Mesenchymal stem cell (in vitro differentiated cells and primary cell): ENCODE results near the gene MBTPS1.
A peak's percentile ranks its signal among the peaks of the same experiment; 100 is the strongest.

Experiments
- DNase-seq: peaks from one replicate; pipeline ENCODE4 v3.0.0-alpha.2; 2013
- H2AFZ ChIP-seq: one replicate; pipeline ENCODE4 v1.6.1; 2013; ENCODE audit warnings: low read depth, mild to moderate bottlenecking, control low read depth, inconsistent platforms, low read length, moderate library complexity
- H2AK5ac ChIP-seq: 2 replicates; pipeline ENCODE4 v1.6.1; 2013; ENCODE audit warnings: low read length, moderate library complexity, mild to moderate bottlenecking, inconsistent platforms; ENCODE audit not compliant: severe bottlenecking
- H2BK120ac ChIP-seq: one replicate; pipeline ENCODE4 v1.6.1; 2013; ENCODE audit warnings: low read depth, mild to moderate bottlenecking, inconsistent platforms, low read length, moderate library complexity
- H2BK12ac ChIP-seq, 2 experiments: one replicate each; pipeline ENCODE4 v1.6.1; 2013; ENCODE audit warnings: inconsistent platforms in 2 of 2, low read length in 2 of 2, mild to moderate bottlenecking in 2 of 2, moderate library complexity in 2 of 2, control low read depth in 1 of 2
- H2BK15ac ChIP-seq: one replicate; pipeline ENCODE4 v1.6.1; 2013; ENCODE audit warnings: mild to moderate bottlenecking, low read depth, inconsistent platforms; ENCODE audit not compliant: poor library complexity, severe bottlenecking
- H2BK5ac ChIP-seq: 2 replicates; pipeline ENCODE4 v1.6.1; 2013; ENCODE audit warnings: low read depth, mild to moderate bottlenecking, low read length, control low read depth, inconsistent platforms; ENCODE audit not compliant: poor library complexity, severe bottlenecking
- H3K14ac ChIP-seq, 2 experiments: one replicate each; pipeline ENCODE4 v1.6.1; 2013; ENCODE audit warnings: inconsistent platforms in 2 of 2, low read length in 2 of 2, control low read depth in 1 of 2, mild to moderate bottlenecking in 1 of 2, moderate library complexity in 1 of 2
- H3K18ac ChIP-seq, 2 experiments: one replicate each; pipeline ENCODE4 v1.6.1; 2013; ENCODE audit warnings: inconsistent platforms in 2 of 2, low read length in 2 of 2, control low read depth in 1 of 2, low read depth in 1 of 2, mild to moderate bottlenecking in 1 of 2
- H3K23ac ChIP-seq, 2 experiments: one replicate each; pipeline ENCODE4 v1.6.1; 2013; ENCODE audit warnings: inconsistent platforms in 2 of 2, low read length in 2 of 2, mild to moderate bottlenecking in 2 of 2, moderate library complexity in 2 of 2, control low read depth in 1 of 2
- H3K27ac ChIP-seq: 2 replicates; pipeline ENCODE4 v1.5.1; 2013; ENCODE audit warnings: mild to moderate bottlenecking, moderate library complexity, low read length, control low read depth, inconsistent platforms; ENCODE audit not compliant: poor library complexity, severe bottlenecking
- H3K27me3 ChIP-seq, 2 experiments: 2 replicates each; pipeline versions ENCODE4 v1.6.1 to v1.7.0; 2013; ENCODE audit warnings: low read length in 2 of 2, mild to moderate bottlenecking in 2 of 2, moderate library complexity in 2 of 2, control low read depth in 1 of 2, inconsistent platforms in 1 of 2; ENCODE audit not compliant: control insufficient read depth in 1 of 2, insufficient read depth in 1 of 2
- H3K36me3 ChIP-seq, 2 experiments: 2 replicates each; pipeline versions ENCODE4 v1.6.1 to v1.7.0; 2013; ENCODE audit warnings: low read length in 2 of 2, control low read depth in 1 of 2, inconsistent platforms in 1 of 2, low read depth in 1 of 2, mild to moderate bottlenecking in 1 of 2; ENCODE audit not compliant: insufficient read depth in 2 of 2, control insufficient read depth in 1 of 2
- H3K4ac ChIP-seq, 2 experiments: one replicate each; pipeline ENCODE4 v1.6.1; 2013; ENCODE audit warnings: inconsistent platforms in 2 of 2, low read length in 2 of 2, mild to moderate bottlenecking in 2 of 2, moderate library complexity in 2 of 2, control low read depth in 1 of 2, low read depth in 1 of 2
- H3K4me1 ChIP-seq: 2 replicates; pipeline ENCODE4 v1.6.1; 2013; ENCODE audit warnings: low read depth, low read length, control low read depth; ENCODE audit not compliant: control insufficient read depth, insufficient read depth
- H3K4me2 ChIP-seq: 2 replicates; pipeline ENCODE4 v1.6.1; 2013; ENCODE audit warnings: low read length, mild to moderate bottlenecking, inconsistent platforms; ENCODE audit not compliant: poor library complexity, severe bottlenecking
- H3K4me3 ChIP-seq, 2 experiments: 2 replicates each; pipeline versions ENCODE4 v1.5.1 to v1.7.0; 2013; ENCODE audit warnings: low read length in 2 of 2, mild to moderate bottlenecking in 2 of 2, control low read depth in 1 of 2, low read depth in 1 of 2; ENCODE audit not compliant: insufficient read depth in 1 of 2
- H3K79me1 ChIP-seq: replicated peaks from 2 replicates; pipeline ENCODE4 v1.6.1; 2013; ENCODE audit warnings: mild to moderate bottlenecking, control low read depth, low read length, inconsistent platforms; ENCODE audit not compliant: poor library complexity, severe bottlenecking
- H3K9ac ChIP-seq: 2 replicates; pipeline ENCODE4 v1.7.0; 2013; ENCODE audit warnings: mild to moderate bottlenecking, low read length, moderate library complexity
- H3K9me3 ChIP-seq: 2 replicates; pipeline ENCODE4 v1.7.0; 2013; ENCODE audit warnings: mild to moderate bottlenecking, low read length; ENCODE audit not compliant: control insufficient read depth
- H4K8ac ChIP-seq: one replicate; pipeline ENCODE4 v1.6.1; 2013; ENCODE audit warnings: inconsistent platforms, mild to moderate bottlenecking, low read length, moderate library complexity
- H4K91ac ChIP-seq: one replicate; pipeline ENCODE4 v1.6.1; 2013; ENCODE audit warnings: mild to moderate bottlenecking, low read length, inconsistent platforms
- WGBS: methylation state at CpG from one replicate; pipeline ENCODE4 v1.1.7; 2013; ENCODE audit warnings: mixed read lengths; 5-methylcytosine and 5-hydroxymethylcytosine counted together

MBTPS1 gene

GRCh38 chr16:84093120-84093878 lies 23.4 kb downstream of the MBTPS1 start:
- H3K79me1 ChIP-seq = peaks cover 30% of the 10 kb centered on the region
- H3K9ac ChIP-seq = no peak overlapping the region
- no peak overlapping the region for H3K4me3 ChIP-seq
- no peaks in the 10 kb centered on the region for H3K9me3 ChIP-seq
- H3K4me2 ChIP-seq = no peak overlapping the region
- no peak overlapping the region for H2BK120ac ChIP-seq
- H3K27me3 ChIP-seq = no peaks in the 10 kb centered on the region
- WGBS = 95% methylated on average over 16 of the region's 16 CpGs
- H3K36me3 ChIP-seq = peaks cover 49 to 98% of the 10 kb centered on the region in 2 experiments
- no peak overlapping the region for H3K4ac ChIP-seq
- no peak overlapping the region for H2AK5ac ChIP-seq
- no peak overlapping the region for H4K8ac ChIP-seq
- DNase-seq = no peak
- no peak overlapping the region for H4K91ac ChIP-seq
- H2BK5ac ChIP-seq = no peak overlapping the region
- H3K23ac ChIP-seq = no peak overlapping the region
- H2BK15ac ChIP-seq = no peak overlapping the region
- H3K18ac ChIP-seq = no peak overlapping the region
- H3K27ac ChIP-seq = no peak overlapping the region
- no peaks in the 10 kb centered on the region for H3K4me1 ChIP-seq
- H3K14ac ChIP-seq = no peak overlapping the region
- H2BK12ac ChIP-seq = no peak overlapping the region
- H2AFZ ChIP-seq = no peak overlapping the region

DNA sequence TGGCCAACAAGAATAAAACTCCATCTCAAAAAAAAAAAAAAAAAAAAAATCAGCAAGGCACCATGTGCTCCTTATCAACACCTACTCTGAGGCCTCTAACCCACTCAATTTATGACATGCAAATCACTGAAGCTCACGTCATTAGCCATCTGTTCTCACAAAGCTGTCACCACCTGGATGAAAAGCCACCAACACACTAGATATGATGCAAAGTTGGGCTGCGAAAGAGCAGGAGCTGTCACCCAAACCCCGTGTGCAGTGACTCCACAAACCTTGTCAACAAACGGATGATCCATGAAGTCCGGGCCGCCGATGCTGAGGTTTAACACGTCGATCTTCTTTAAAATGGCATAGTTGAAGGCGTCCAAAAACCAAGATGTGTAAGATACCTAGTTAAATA lies 25.3 kb downstream of the MBTPS1 start:
- H3K36me3 ChIP-seq = peaks cover 54 to 99% of the 10 kb centered on the region in 2 experiments
- no peak overlapping the region for H4K8ac ChIP-seq
- H3K9ac ChIP-seq = no peak overlapping the region
- DNase-seq = no peak
- no peak overlapping the region for H3K23ac ChIP-seq
- H4K91ac ChIP-seq = no peak overlapping the region
- H3K4me1 ChIP-seq = no peaks in the 10 kb centered on the region
- H2BK5ac ChIP-seq = no peak overlapping the region
- no peak overlapping the region for H2BK12ac ChIP-seq
- H2BK15ac ChIP-seq = no peak overlapping the region
- H2BK120ac ChIP-seq = no peak overlapping the region
- H3K4me3 ChIP-seq = no peak overlapping the region
- no peak overlapping the region for H2AFZ ChIP-seq
- H3K18ac ChIP-seq = no peak overlapping the region
- 97% methylated on average over 10 of the region's 10 CpGs for WGBS
- no peaks in the 10 kb centered on the region for H3K9me3 ChIP-seq
- H3K14ac ChIP-seq = no peak overlapping the region
- no peak overlapping the region for H2AK5ac ChIP-seq
- H3K27ac ChIP-seq = no peak overlapping the region
- H3K4ac ChIP-seq = no peak overlapping the region
- peaks cover 24% of the 10 kb centered on the region for H3K79me1 ChIP-seq
- no peaks in the 10 kb centered on the region for H3K27me3 ChIP-seq
- no peak overlapping the region for H3K4me2 ChIP-seq

DNA sequence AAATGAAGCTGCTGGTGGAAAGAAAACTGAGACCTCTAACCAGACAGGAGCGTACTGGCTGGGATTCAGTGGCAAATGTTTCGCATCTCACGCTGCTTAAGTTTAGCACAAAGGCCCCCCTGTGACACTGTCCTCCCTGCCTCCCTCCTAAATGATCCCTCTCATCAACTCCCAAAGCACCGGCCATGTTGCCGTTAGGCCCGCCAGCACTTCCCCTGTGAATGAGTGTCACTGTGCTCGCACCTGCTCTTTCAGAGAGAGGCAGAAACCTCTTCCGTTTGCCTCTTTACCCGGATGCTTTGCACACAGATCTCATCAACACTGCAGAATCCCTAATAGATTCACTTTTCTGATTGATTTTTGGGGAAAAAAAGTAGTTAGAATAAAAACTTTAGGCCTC lies 26.5 kb downstream of the MBTPS1 start:
- WGBS = 95% methylated on average over 9 of the region's 9 CpGs
- H2AFZ ChIP-seq = no peak overlapping the region
- H2BK120ac ChIP-seq = no peak overlapping the region
- no peak overlapping the region for H4K8ac ChIP-seq
- H3K4me3 ChIP-seq = no peak overlapping the region
- H3K9ac ChIP-seq = no peak overlapping the region
- H3K79me1 ChIP-seq = peaks cover 22% of the 10 kb centered on the region
- H3K18ac ChIP-seq = no peak overlapping the region
- H4K91ac ChIP-seq = no peak overlapping the region
- H3K4me1 ChIP-seq = no peaks in the 10 kb centered on the region
- H2AK5ac ChIP-seq = no peak overlapping the region
- no peak overlapping the region for H3K14ac ChIP-seq
- H3K9me3 ChIP-seq = no peaks in the 10 kb centered on the region
- H2BK15ac ChIP-seq = no peak overlapping the region
- no peak overlapping the region for H2BK12ac ChIP-seq
- H3K27ac ChIP-seq = no peak overlapping the region
- no peak overlapping the region for H3K4me2 ChIP-seq
- H3K23ac ChIP-seq = no peak overlapping the region
- no peak overlapping the region for H2BK5ac ChIP-seq
- no peaks in the 10 kb centered on the region for H3K27me3 ChIP-seq
- H3K36me3 ChIP-seq = peaks cover 54 to 96% of the 10 kb centered on the region in 2 experiments
- no peak for DNase-seq
- no peak overlapping the region for H3K4ac ChIP-seq

GRCh38 chr16:84088695-84089395 lies 27.9 kb downstream of the MBTPS1 start:
- no peak overlapping the region for H4K8ac ChIP-seq

More at GRCh38 chr16:84088695-84089395, 27.9 kb downstream of the MBTPS1 start:
- Histone ChIP-seq H2AK5ac (no peak overlapping the region), H4K91ac (no peak overlapping the region), H2BK120ac (no peak overlapping the region), H3K27ac (no peak overlapping the region), H2AFZ (no peak overlapping the region), H3K4ac (no peak overlapping the region), H3K79me1 (peaks cover 17% of the 10 kb centered on the region), H3K18ac (no peak overlapping the region), H3K9me3 (no peaks in the 10 kb centered on the region), H3K4me1 (no peaks in the 10 kb centered on the region), H3K27me3 (no peaks in the 10 kb centered on the region), H3K9ac (no peak overlapping the region), H2BK12ac (no peak overlapping the region), H3K14ac (no peak overlapping the region), H3K4me3 (no peak overlapping the region), H3K23ac (no peak overlapping the region), H3K36me3 (peaks cover 59 to 94% of the 10 kb centered on the region in 2 experiments), H2BK5ac (no peak overlapping the region), H2BK15ac (no peak overlapping the region), H3K4me2 (no peak overlapping the region)
- 92% methylated on average over 13 of the region's 15 CpGs for WGBS
- DNase-seq = peak; percentile 4
